Measurements from ENCODE around the gene MAD1L1.
"Not testable (repeated sequence)": the region's sequence is repeated elsewhere in the genome, so short reads cannot be mapped to it uniquely, and the experiment has no call there.

MAD1L1 gene

GRCh38 chr7:1888425-1888824 lies 344.3 kb downstream of the MAD1L1 start:
- Histone ChIP-seq H3K9me3 (no peaks in the 10 kb centered on the region), H3K27me3 (ENCODE audit: low read depth) (no peaks in the 10 kb centered on the region), H3K4me1 (no peaks in the 10 kb centered on the region), H3K4me3 (no peak overlapping the region), H3K36me3 (replicated peaks) (no peaks in the 10 kb centered on the region)
- no peak for DNase-seq (ENCODE audit: low spot score in 2 of 2)
- in situ Hi-C loops (cut with MboI; ENCODE audit: low sequenced_read_pairs): no loop called here

- in situ Hi-C loops (cut with MboI; ENCODE audit: low sequenced_read_pairs): no loop called here
- DNase-seq (ENCODE audit: low spot score in 2 of 2): no peak
- H3K36me3 ChIP-seq (replicated peaks): no peaks in the 10 kb centered on the region
- no peaks in the 10 kb centered on the region for H3K4me1 ChIP-seq
- no peak overlapping the region for H3K4me3 ChIP-seq
- no peaks in the 10 kb centered on the region for H3K27me3 ChIP-seq (ENCODE audit: low read depth)
- no peaks in the 10 kb centered on the region for H3K9me3 ChIP-seq
Observed at GRCh38 chr7:1887251-1887650, 345.5 kb downstream of the MAD1L1 start.

- H3K9me3 ChIP-seq: no peaks in the 10 kb centered on the region
- H3K4me3 ChIP-seq: no peak overlapping the region
- in situ Hi-C loops (cut with MboI; ENCODE audit: low sequenced_read_pairs): no loop called here
- H3K36me3 ChIP-seq (replicated peaks): no peaks in the 10 kb centered on the region
- H3K4me1 ChIP-seq: no peaks in the 10 kb centered on the region
- no peaks in the 10 kb centered on the region for H3K27me3 ChIP-seq (ENCODE audit: low read depth)
- no peak for DNase-seq (ENCODE audit: low spot score in 2 of 2)
Observed at GRCh38 chr7:1886361-1887064, 346.2 kb downstream of the MAD1L1 start.

GRCh38 chr7:1885465-1886226 lies 347.1 kb downstream of the MAD1L1 start:
- DNase-seq (ENCODE audit: low spot score in 2 of 2): no peak
- Histone ChIP-seq H3K36me3 (replicated peaks) (no peaks in the 10 kb centered on the region), H3K9me3 (no peaks in the 10 kb centered on the region), H3K27me3 (ENCODE audit: low read depth) (no peaks in the 10 kb centered on the region), H3K4me1 (no peaks in the 10 kb centered on the region), H3K4me3 (no peak overlapping the region)
- in situ Hi-C loops (cut with MboI; ENCODE audit: low sequenced_read_pairs): no loop called here

- H3K27me3 ChIP-seq (ENCODE audit: low read depth): no peaks in the 10 kb centered on the region
- no peaks in the 10 kb centered on the region for H3K9me3 ChIP-seq
- no peaks in the 10 kb centered on the region for H3K4me1 ChIP-seq
- no peak for DNase-seq (ENCODE audit: low spot score in 2 of 2)
- H3K4me3 ChIP-seq: no peak overlapping the region
- no peaks in the 10 kb centered on the region for H3K36me3 ChIP-seq (replicated peaks)
- in situ Hi-C loops (cut with MboI; ENCODE audit: low sequenced_read_pairs): no loop called here
Observed at GRCh38 chr7:1884583-1885350, 348.0 kb downstream of the MAD1L1 start.

- no peaks in the 10 kb centered on the region for H3K27me3 ChIP-seq (ENCODE audit: low read depth)
- no peak overlapping the region for H3K4me3 ChIP-seq
- H3K36me3 ChIP-seq (replicated peaks): no peaks in the 10 kb centered on the region
- no peaks in the 10 kb centered on the region for H3K4me1 ChIP-seq
- no peaks in the 10 kb centered on the region for H3K9me3 ChIP-seq
- no peak for DNase-seq (ENCODE audit: low spot score in 2 of 2)
- in situ Hi-C loops (cut with MboI; ENCODE audit: low sequenced_read_pairs): no loop called here
Observed at GRCh38 chr7:1883834-1884582, 348.7 kb downstream of the MAD1L1 start.

GRCh38 chr7:1883031-1883761 lies 349.5 kb downstream of the MAD1L1 start:
- Histone ChIP-seq H3K27me3 (ENCODE audit: low read depth) (no peaks in the 10 kb centered on the region), H3K4me3 (no peak overlapping the region), H3K36me3 (replicated peaks) (no peaks in the 10 kb centered on the region), H3K9me3 (no peaks in the 10 kb centered on the region), H3K4me1 (no peaks in the 10 kb centered on the region)
- in situ Hi-C loops (cut with MboI; ENCODE audit: low sequenced_read_pairs): no loop called here
- no peak for DNase-seq (ENCODE audit: low spot score in 2 of 2)

- Histone ChIP-seq H3K9me3 (no peaks in the 10 kb centered on the region), H3K36me3 (replicated peaks) (no peaks in the 10 kb centered on the region), H3K4me3 (no peak overlapping the region), H3K27me3 (ENCODE audit: low read depth) (no peaks in the 10 kb centered on the region), H3K4me1 (no peaks in the 10 kb centered on the region)
- in situ Hi-C loops (cut with MboI; ENCODE audit: low sequenced_read_pairs): no loop called here
- DNase-seq (ENCODE audit: low spot score in 2 of 2): no peak
Observed at GRCh38 chr7:1882451-1882850, 350.3 kb downstream of the MAD1L1 start.

GRCh38 chr7:1881946-1882345 lies 350.8 kb downstream of the MAD1L1 start:
- Histone ChIP-seq H3K27me3 (ENCODE audit: low read depth) (no peaks in the 10 kb centered on the region), H3K4me1 (no peaks in the 10 kb centered on the region), H3K4me3 (no peak overlapping the region), H3K9me3 (no peaks in the 10 kb centered on the region), H3K36me3 (replicated peaks) (no peaks in the 10 kb centered on the region)
- DNase-seq (ENCODE audit: low spot score in 2 of 2): no peak
- in situ Hi-C loops (cut with MboI; ENCODE audit: low sequenced_read_pairs): no loop called here

GRCh38 chr7:1876641-1877040 lies 356.1 kb downstream of the MAD1L1 start:
- H3K4me1 ChIP-seq; in situ Hi-C loops (cut with MboI; ENCODE audit: low sequenced_read_pairs); H3K27me3 ChIP-seq (ENCODE audit: low read depth); H3K36me3 ChIP-seq (replicated peaks); DNase-seq (ENCODE audit: low spot score in 2 of 2); H3K9me3 ChIP-seq; H3K4me3 ChIP-seq: not testable (repeated sequence)

- H3K27me3 ChIP-seq (ENCODE audit: low read depth); H3K9me3 ChIP-seq; H3K4me1 ChIP-seq; in situ Hi-C loops (cut with MboI; ENCODE audit: low sequenced_read_pairs); H3K4me3 ChIP-seq; H3K36me3 ChIP-seq (replicated peaks): not testable (repeated sequence)
- DNase-seq (ENCODE audit: low spot score in 2 of 2): peak in 1 of 2 experiments; percentile 72
Observed at GRCh38 chr7:1875392-1876199, 357.1 kb downstream of the MAD1L1 start.

GRCh38 chr7:1874590-1875391 lies 358.0 kb downstream of the MAD1L1 start:
- H3K27me3 ChIP-seq (ENCODE audit: low read depth); in situ Hi-C loops (cut with MboI; ENCODE audit: low sequenced_read_pairs); H3K9me3 ChIP-seq; H3K36me3 ChIP-seq (replicated peaks); H3K4me3 ChIP-seq; DNase-seq (ENCODE audit: low spot score in 2 of 2); H3K4me1 ChIP-seq: not testable (repeated sequence)
